HepG2 (cell line): Measurements from ENCODE around the gene ANKRD13D. TPM values are rescaled to one million over a fixed set of nuclear protein-coding genes. Genes with fewer than 3 reads are reported as not detected.

ENCODE experiments used
- CBX1 ChIP-seq: IDR thresholded peaks from one replicate; pipeline ENCODE4 v1.6.1; 2016; ENCODE audit warnings: antibody characterized with exemption, low read depth
- CEBPG ChIP-seq: IDR thresholded peaks from 2 replicates; pipeline ENCODE4 v1.6.1; 2016
- GATAD1 ChIP-seq: IDR thresholded peaks from 2 replicates; pipeline ENCODE4 v1.6.1; 2016; ENCODE audit warnings: missing genetic modification reagents, missing compliant biosample characterization
- HMG20B ChIP-seq: conservative IDR thresholded peaks from 2 replicates; pipeline ENCODE4 v1.6.1; 2016; ENCODE audit warnings: missing genetic modification reagents, missing compliant biosample characterization
- HMGA1 ChIP-seq: sonication (generic); formaldehyde crosslinking; conservative IDR thresholded peaks from 2 replicates; pipeline ENCODE4 v1.4.0; 2020; ENCODE audit warnings: missing genetic modification reagents
- KLF15 ChIP-seq: sonication (generic); formaldehyde crosslinking; IDR thresholded peaks from 2 replicates; pipeline ENCODE4 v1.8.1; 2023; ENCODE audit warnings: borderline replicate concordance, mild to moderate bottlenecking, inconsistent platforms, missing genetic modification reagents, mixed read lengths
- NRL ChIP-seq: sonication (generic); formaldehyde crosslinking; IDR thresholded peaks from 2 replicates; pipeline ENCODE4 v1.5.0; 2020; ENCODE audit warnings: missing genetic modification reagents, mild to moderate bottlenecking, moderate library complexity, borderline replicate concordance
- RAD21 ChIP-seq: fragments of 450-650 bp; formaldehyde crosslinking; IDR thresholded peaks from 2 replicates; pipeline ENCODE4 v1.5.0; 2020; ENCODE audit warnings: mild to moderate bottlenecking
- RXRB ChIP-seq: IDR thresholded peaks from 2 replicates; pipeline ENCODE4 v1.6.1; 2016; ENCODE audit warnings: borderline replicate concordance, missing genetic modification reagents, missing compliant biosample characterization
- SRY ChIP-seq: sonication (generic); formaldehyde crosslinking; IDR thresholded peaks from 2 replicates; pipeline ENCODE4 v1.8.0; 2022; ENCODE audit warnings: mild to moderate bottlenecking, missing genetic modification reagents
- ZKSCAN5 ChIP-seq: sonication (generic); formaldehyde crosslinking; IDR thresholded peaks from 2 replicates; pipeline ENCODE4 v1.5.1; 2020; ENCODE audit warnings: mild to moderate bottlenecking, missing genetic modification reagents
- ZNF317 ChIP-seq: sonication (generic); formaldehyde crosslinking; IDR thresholded peaks from 2 replicates; pipeline ENCODE4 v1.5.0; 2020; ENCODE audit warnings: mild to moderate bottlenecking, missing genetic modification reagents
- ZNF354B ChIP-seq: sonication (generic); formaldehyde crosslinking; IDR thresholded peaks from 2 replicates; pipeline ENCODE4 v1.8.0; 2022; ENCODE audit warnings: mild to moderate bottlenecking, missing genetic modification reagents
- ZNF577 ChIP-seq: sonication (generic); formaldehyde crosslinking; IDR thresholded peaks from 2 replicates; pipeline ENCODE4 v1.4.0; 2020; ENCODE audit warnings: mild to moderate bottlenecking, low read depth, missing genetic modification reagents, borderline replicate concordance
- ZNF879 ChIP-seq: sonication (generic); formaldehyde crosslinking; IDR thresholded peaks from 2 replicates; pipeline ENCODE4 v1.8.1; 2023; ENCODE audit warnings: missing genetic modification reagents
- ZSCAN21 ChIP-seq: sonication (generic); formaldehyde crosslinking; IDR thresholded peaks from 2 replicates; pipeline ENCODE4 v1.8.0; 2022; ENCODE audit warnings: mild to moderate bottlenecking, missing genetic modification reagents, moderate library complexity, borderline replicate concordance
- polyA plus RNA-seq, 8 experiments: library from polyadenylated mRNA; depleted of rRNA in 3 of 8; stranded (reverse) in 7 of 8; unstranded in 1 of 8; fragments of >200 nt; fragmentation: Illumina TruSeq in 4 of 8; extraction: Trizol in 4 of 8; gene quantifications; 2 replicates each; pipeline versions ENCODE4 v1.2.1 to v1.2.3, GENCODE V29; 2011 to 2016; ENCODE audit warnings: low read depth in 4 of 8, missing spikeins in 1 of 8, mixed read lengths in 1 of 8; ENCODE audit not compliant: insufficient read depth in 1 of 8
- total RNA-seq, 5 experiments: library from RNA; depleted of rRNA; stranded (reverse); fragments of >200 nt; fragmentation: Illumina TruSeq; extraction: Trizol; gene quantifications; 2 replicates each; pipeline ENCODE4 v1.2.3, GENCODE V29; 2016; ENCODE audit warnings: low read depth in 1 of 5
- TF ChIP-seq, protein P1 (sequence below): sonication (generic); formaldehyde crosslinking; IDR thresholded peaks from 2 replicates; pipeline ENCODE4 v1.5.1; 2020; ENCODE audit warnings: missing genetic modification reagents, mild to moderate bottlenecking, borderline replicate concordance
- TF ChIP-seq, protein P2 (sequence below): sonication (generic); formaldehyde crosslinking; IDR thresholded peaks from 2 replicates; pipeline ENCODE4 v1.5.1; 2020; ENCODE audit warnings: mild to moderate bottlenecking, missing genetic modification reagents, borderline replicate concordance
- TF ChIP-seq, protein P3 (sequence below): sonication (generic); formaldehyde crosslinking; IDR thresholded peaks from 2 replicates; pipeline ENCODE4 v1.5.1; 2020; ENCODE audit warnings: missing genetic modification reagents, mild to moderate bottlenecking, borderline replicate concordance

ANKRD13D gene
- total and polyA plus RNA-seq, 2 of the 13 experiments (the other 11 are each of a cell fraction or from before 2014, with no cell fraction given), result 18.6 to 27.3 TPM

DNA sequence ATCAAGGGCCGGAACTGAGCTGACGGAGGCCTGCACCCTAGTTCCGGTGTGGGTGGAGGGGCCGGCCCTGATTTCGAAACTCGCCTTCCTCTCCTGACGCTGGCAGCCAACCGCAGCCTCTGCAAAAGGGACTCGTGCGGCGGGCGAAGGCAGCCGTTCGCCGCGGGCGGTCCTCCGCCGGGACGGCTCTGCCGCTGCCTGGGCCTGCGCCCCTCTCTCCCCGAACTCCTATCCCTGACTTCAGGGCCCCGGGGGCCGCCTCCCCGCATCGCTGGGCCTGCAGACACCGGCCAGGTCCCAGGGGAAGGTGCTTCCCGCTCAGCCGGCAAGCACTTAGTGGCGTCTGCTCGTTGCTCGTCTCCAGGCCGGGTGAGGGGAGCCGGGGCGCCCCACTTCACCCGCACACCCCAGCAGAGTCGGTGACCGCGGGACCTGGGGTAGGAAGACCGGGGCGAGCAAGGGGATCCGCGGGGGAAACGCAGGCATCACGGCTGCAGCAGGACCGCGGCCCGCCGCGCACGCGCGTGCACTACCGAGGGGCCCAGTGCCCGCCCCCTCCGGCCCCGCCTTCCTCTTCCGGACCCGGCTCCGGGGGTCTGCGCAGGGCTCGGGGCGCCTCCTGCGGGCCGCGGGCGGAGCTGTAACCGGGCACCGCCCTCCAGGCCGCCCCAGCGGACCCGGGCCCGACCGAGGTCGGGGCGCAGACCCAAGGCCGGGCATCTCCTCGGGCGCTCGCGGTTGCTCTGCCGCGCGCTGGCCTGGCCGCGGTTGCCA is 464 bp upstream of the ANKRD13D start (continued):
- TF ChIP-seq ZNF317 (CRISPR knock-in tag) (no peak; the same call in 1 of the 2 replicates), HMGA1 (CRISPR knock-in tag) (no peak), ZSCAN21 (CRISPR knock-in tag) (no peak; the same call in 1 of the 2 replicates), RAD21 (CRISPR knock-in tag) (peak; percentile 88), GATAD1 (CRISPR knock-in tag) (peak; percentile 78), RXRB (CRISPR knock-in tag) (peak; percentile 77), ZNF577 (0 out of 2 replicates have a peak, but pooled peaks have one; percentile 37), CEBPG (CRISPR knock-in tag) (peak; percentile 94), KLF15 (CRISPR knock-in tag) (no peak), CBX1 (no peak), HMG20B (peak; percentile 62; the same call in 1 of the 2 replicates), ZNF354B (0 out of 2 replicates have a peak, but pooled peaks have one; percentile 79), ZKSCAN5 (CRISPR knock-in tag) (0 out of 2 replicates have a peak, but pooled peaks have one; percentile 31), NRL (CRISPR knock-in tag) (peak; percentile 5; the same call in 1 of the 2 replicates), ZNF879 (peak; percentile 93), SRY (CRISPR knock-in tag) (peak; percentile 92)
- TF ChIP-seq, protein P1, sequence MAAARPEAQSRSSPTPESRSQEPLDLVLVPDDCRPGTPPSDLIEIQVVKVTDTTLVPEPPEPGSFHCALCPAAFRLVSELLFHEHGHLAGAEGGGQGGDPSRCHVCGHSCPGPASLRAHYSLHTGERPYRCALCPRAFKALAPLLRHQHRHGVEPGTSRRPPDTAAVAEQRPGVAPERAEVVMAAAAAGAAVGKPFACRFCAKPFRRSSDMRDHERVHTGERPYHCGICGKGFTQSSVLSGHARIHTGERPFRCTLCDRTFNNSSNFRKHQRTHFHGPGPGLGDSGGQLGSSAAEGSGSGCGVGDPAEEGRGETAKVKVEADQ (CRISPR knock-in tag), result peak; percentile 68
- TF ChIP-seq, protein P2, sequence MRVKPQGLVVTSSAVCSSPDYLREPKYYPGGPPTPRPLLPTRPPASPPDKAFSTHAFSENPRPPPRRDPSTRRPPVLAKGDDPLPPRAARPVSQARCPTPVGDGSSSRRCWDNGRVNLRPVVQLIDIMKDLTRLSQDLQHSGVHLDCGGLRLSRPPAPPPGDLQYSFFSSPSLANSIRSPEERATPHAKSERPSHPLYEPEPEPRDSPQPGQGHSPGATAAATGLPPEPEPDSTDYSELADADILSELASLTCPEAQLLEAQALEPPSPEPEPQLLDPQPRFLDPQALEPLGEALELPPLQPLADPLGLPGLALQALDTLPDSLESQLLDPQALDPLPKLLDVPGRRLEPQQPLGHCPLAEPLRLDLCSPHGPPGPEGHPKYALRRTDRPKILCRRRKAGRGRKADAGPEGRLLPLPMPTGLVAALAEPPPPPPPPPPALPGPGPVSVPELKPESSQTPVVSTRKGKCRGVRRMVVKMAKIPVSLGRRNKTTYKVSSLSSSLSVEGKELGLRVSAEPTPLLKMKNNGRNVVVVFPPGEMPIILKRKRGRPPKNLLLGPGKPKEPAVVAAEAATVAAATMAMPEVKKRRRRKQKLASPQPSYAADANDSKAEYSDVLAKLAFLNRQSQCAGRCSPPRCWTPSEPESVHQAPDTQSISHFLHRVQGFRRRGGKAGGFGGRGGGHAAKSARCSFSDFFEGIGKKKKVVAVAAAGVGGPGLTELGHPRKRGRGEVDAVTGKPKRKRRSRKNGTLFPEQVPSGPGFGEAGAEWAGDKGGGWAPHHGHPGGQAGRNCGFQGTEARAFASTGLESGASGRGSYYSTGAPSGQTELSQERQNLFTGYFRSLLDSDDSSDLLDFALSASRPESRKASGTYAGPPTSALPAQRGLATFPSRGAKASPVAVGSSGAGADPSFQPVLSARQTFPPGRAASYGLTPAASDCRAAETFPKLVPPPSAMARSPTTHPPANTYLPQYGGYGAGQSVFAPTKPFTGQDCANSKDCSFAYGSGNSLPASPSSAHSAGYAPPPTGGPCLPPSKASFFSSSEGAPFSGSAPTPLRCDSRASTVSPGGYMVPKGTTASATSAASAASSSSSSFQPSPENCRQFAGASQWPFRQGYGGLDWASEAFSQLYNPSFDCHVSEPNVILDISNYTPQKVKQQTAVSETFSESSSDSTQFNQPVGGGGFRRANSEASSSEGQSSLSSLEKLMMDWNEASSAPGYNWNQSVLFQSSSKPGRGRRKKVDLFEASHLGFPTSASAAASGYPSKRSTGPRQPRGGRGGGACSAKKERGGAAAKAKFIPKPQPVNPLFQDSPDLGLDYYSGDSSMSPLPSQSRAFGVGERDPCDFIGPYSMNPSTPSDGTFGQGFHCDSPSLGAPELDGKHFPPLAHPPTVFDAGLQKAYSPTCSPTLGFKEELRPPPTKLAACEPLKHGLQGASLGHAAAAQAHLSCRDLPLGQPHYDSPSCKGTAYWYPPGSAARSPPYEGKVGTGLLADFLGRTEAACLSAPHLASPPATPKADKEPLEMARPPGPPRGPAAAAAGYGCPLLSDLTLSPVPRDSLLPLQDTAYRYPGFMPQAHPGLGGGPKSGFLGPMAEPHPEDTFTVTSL (CRISPR knock-in tag), result peak; percentile 52
- TF ChIP-seq, protein P3, sequence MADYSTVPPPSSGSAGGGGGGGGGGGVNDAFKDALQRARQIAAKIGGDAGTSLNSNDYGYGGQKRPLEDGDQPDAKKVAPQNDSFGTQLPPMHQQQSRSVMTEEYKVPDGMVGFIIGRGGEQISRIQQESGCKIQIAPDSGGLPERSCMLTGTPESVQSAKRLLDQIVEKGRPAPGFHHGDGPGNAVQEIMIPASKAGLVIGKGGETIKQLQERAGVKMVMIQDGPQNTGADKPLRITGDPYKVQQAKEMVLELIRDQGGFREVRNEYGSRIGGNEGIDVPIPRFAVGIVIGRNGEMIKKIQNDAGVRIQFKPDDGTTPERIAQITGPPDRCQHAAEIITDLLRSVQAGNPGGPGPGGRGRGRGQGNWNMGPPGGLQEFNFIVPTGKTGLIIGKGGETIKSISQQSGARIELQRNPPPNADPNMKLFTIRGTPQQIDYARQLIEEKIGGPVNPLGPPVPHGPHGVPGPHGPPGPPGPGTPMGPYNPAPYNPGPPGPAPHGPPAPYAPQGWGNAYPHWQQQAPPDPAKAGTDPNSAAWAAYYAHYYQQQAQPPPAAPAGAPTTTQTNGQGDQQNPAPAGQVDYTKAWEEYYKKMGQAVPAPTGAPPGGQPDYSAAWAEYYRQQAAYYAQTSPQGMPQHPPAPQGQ (CRISPR knock-in tag), result 0 out of 2 replicates have a peak, but pooled peaks have one; percentile 71
